Measurements from ENCODE around the gene PGAP1.

DNA sequence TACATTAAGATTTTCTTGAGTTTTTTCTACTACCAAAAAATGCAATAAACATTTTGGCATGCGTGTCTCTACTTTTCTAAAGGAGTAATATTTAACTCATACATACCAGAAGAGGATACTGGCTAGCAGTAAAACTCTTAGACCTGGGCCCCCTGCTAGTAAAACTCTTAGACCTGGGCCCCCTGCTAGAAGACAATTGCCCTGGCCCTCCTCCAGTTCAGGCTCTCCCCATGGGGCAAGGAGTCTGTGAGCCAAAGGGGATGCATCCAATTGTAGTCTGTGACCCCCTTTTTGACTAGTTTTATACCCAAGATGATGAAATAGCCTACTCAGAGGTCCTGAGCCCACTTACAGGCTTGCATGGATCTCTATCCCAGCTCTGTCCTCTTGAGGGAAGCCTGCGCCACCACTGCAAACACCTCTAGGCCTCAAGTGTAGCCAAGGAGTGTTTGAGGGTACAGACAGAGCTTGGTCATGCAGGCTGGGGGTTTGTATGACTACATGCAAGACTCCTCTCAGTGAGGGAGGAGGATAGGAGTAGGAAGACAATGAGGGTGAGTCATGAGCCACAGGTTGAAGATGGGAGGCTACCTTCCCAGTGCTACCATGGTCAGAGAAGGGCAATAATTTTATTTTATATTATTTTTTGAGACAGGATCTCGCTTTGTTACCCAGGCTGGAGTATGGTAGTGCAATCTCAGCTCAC lies 45.2 kb upstream of the PGAP1 start:
- TF ChIP-seq CTCF (IDR thresholded peaks at IDR 0.05) (no peak), POLR2A (IDR thresholded peaks at IDR 0.05) (no peak), POLR2AphosphoS5 (IDR thresholded peaks at IDR 0.05) (no peak), EP300 (IDR thresholded peaks at IDR 0.05) (no peak)
